OCI-LY1 (cell line): ENCODE measurements around the gene TOR1AIP1.

ENCODE experiments used
- H2AFZ ChIP-seq: fragments of 200-600 bp; sonication (generic), shearing (Covaris generic); 2 replicates; pipeline ENCODE4 v1.6.0; 2014; ENCODE audit warnings: antibody characterized with exemption, mild to moderate bottlenecking, low read length
- H3F3A ChIP-seq: fragments of 200-600 bp; sonication (generic), shearing (Covaris generic); 2 replicates; pipeline ENCODE4 v1.6.0; 2014; ENCODE audit warnings: mild to moderate bottlenecking, antibody characterized with exemption, low read length, moderate library complexity; ENCODE audit not compliant: insufficient read depth
- H3K27ac ChIP-seq: fragments of 200-600 bp; sonication (generic); 2 replicates; pipeline ENCODE4 v1.5.1; 2014; ENCODE audit warnings: low read length, mixed run types, mild to moderate bottlenecking, low read depth; ENCODE audit not compliant: poor library complexity, severe bottlenecking
- H3K27me3 ChIP-seq: fragments of 200-600 bp; sonication (generic); 2 replicates; pipeline ENCODE4 v1.6.0; 2014; ENCODE audit warnings: antibody characterized with exemption, mild to moderate bottlenecking, low read length, moderate library complexity; ENCODE audit not compliant: insufficient read depth
- H3K36me3 ChIP-seq: fragments of 200-600 bp; sonication (generic); 2 replicates; pipeline ENCODE4 v1.6.1; 2014; ENCODE audit warnings: mild to moderate bottlenecking, antibody characterized with exemption, low read length, moderate library complexity, mixed read lengths; ENCODE audit not compliant: insufficient read depth
- H3K4me1 ChIP-seq: fragments of 200-600 bp; sonication (generic); 2 replicates; pipeline ENCODE4 v1.5.1; 2014; ENCODE audit warnings: mild to moderate bottlenecking, low read length, moderate library complexity; ENCODE audit not compliant: insufficient read depth, severe bottlenecking
- H3K4me2 ChIP-seq: fragments of 200-600 bp; sonication (generic), shearing (Covaris generic); 2 replicates; pipeline ENCODE4 v1.6.1; 2014; ENCODE audit warnings: low read length
- H3K4me3 ChIP-seq: fragments of 200-600 bp; sonication (generic); 2 replicates; pipeline ENCODE4 v1.5.1; 2014; ENCODE audit warnings: low read length, low read depth, mild to moderate bottlenecking, mixed read lengths; ENCODE audit not compliant: poor library complexity, severe bottlenecking
- H3K79me2 ChIP-seq: fragments of 200-600 bp; shearing (Covaris generic); 2 replicates; pipeline ENCODE4 v1.6.1; 2016; ENCODE audit warnings: mixed run types, low read length, mixed read lengths; ENCODE audit not compliant: insufficient read depth
- H3K9ac ChIP-seq: fragments of 200-600 bp; sonication (generic), shearing (Covaris generic); 2 replicates; pipeline ENCODE4 v1.6.1; 2014; ENCODE audit warnings: mild to moderate bottlenecking, low read length, mixed read lengths
- H3K9me2 ChIP-seq: fragments of 200-600 bp; sonication (generic), shearing (Covaris generic); 2 replicates; pipeline ENCODE4 v1.6.1; 2014; ENCODE audit warnings: low read depth, mild to moderate bottlenecking, low read length, mixed read lengths
- H3K9me3 ChIP-seq: fragments of 200-600 bp; shearing (Covaris generic); 2 replicates; pipeline ENCODE4 v1.6.1; 2014; ENCODE audit warnings: low read length, mixed read lengths
- H4K20me1 ChIP-seq: fragments of 200-600 bp; sonication (generic), shearing (Covaris generic); 2 replicates; pipeline ENCODE4 v1.6.0; 2016; ENCODE audit warnings: mild to moderate bottlenecking, low read length; ENCODE audit not compliant: insufficient read depth
- EZH2 ChIP-seq: fragments of 200-600 bp; sonication (generic), shearing (Covaris generic); IDR thresholded peaks from 2 replicates; pipeline ENCODE4 v1.8.0; 2017; ENCODE audit warnings: borderline replicate concordance, mixed run types, mild to moderate bottlenecking, antibody characterized with exemption, low read length, moderate library complexity, mixed read lengths
- TF ChIP-seq, protein P1 (sequence below): fragments of 200-600 bp; sonication (generic), shearing (Covaris generic); IDR thresholded peaks from 2 replicates; pipeline ENCODE4 v1.5.1; 2017; ENCODE audit warnings: mild to moderate bottlenecking, antibody characterized with exemption, low read length, moderate library complexity, mixed read lengths

TOR1AIP1 gene

GRCh38 chr1:179888071-179888470, 6.0 kb downstream of the TOR1AIP1 start:
- peak overlapping the region; percentile 29 for H3K27ac ChIP-seq
- H2AFZ ChIP-seq = no peak overlapping the region
- no peak overlapping the region for H3K9ac ChIP-seq
- H3K4me3 ChIP-seq = no peak overlapping the region
- H3K4me2 ChIP-seq = peak overlapping the region; percentile 21; the same call in 1 of the 2 replicates
- H3K36me3 ChIP-seq = peaks cover 20% of the 10 kb centered on the region; the same call in 1 of the 2 replicates
- H4K20me1 ChIP-seq = no peaks in the 10 kb centered on the region
- no peaks in the 10 kb centered on the region for H3K27me3 ChIP-seq
- peaks cover 45% of the 10 kb centered on the region for H3K4me1 ChIP-seq
- TF ChIP-seq EZH2 = no peak
- TF ChIP-seq, protein P1, sequence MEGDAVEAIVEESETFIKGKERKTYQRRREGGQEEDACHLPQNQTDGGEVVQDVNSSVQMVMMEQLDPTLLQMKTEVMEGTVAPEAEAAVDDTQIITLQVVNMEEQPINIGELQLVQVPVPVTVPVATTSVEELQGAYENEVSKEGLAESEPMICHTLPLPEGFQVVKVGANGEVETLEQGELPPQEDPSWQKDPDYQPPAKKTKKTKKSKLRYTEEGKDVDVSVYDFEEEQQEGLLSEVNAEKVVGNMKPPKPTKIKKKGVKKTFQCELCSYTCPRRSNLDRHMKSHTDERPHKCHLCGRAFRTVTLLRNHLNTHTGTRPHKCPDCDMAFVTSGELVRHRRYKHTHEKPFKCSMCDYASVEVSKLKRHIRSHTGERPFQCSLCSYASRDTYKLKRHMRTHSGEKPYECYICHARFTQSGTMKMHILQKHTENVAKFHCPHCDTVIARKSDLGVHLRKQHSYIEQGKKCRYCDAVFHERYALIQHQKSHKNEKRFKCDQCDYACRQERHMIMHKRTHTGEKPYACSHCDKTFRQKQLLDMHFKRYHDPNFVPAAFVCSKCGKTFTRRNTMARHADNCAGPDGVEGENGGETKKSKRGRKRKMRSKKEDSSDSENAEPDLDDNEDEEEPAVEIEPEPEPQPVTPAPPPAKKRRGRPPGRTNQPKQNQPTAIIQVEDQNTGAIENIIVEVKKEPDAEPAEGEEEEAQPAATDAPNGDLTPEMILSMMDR = no peak
- H3F3A ChIP-seq = no peaks in the 10 kb centered on the region; the same call in 1 of the 2 replicates
- H3K79me2 ChIP-seq = no peaks in the 10 kb centered on the region; the same call in 1 of the 2 replicates
- H3K9me2 ChIP-seq = no peaks in the 10 kb centered on the region
- no peaks in the 10 kb centered on the region for H3K9me3 ChIP-seq

DNA sequence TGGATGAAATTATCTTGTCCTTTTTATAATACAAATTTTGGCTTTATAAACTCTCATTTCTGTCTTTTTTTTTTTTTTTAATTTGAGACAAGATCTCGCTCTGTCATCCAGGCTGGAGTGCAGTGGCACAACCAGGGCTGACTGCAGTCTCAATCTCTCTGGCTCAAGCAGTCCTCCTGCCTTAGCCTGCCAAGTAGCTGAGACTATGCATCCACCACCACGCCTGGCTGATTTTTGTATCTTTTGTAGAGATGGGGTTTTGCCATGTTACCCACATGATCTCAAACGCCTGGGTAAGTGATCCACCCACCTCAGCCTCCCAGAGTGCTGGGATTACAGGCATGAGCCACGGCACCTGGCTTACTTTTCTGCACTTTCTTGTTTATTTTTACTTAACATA, 7.5 kb downstream of the TOR1AIP1 start:
- no peak overlapping the region for H3K4me2 ChIP-seq
- H3K9me3 ChIP-seq = no peaks in the 10 kb centered on the region
- H3K4me1 ChIP-seq = peaks cover 31% of the 10 kb centered on the region
- H3K27me3 ChIP-seq = no peaks in the 10 kb centered on the region
- H3K9me2 ChIP-seq = no peaks in the 10 kb centered on the region
- no peak overlapping the region for H3K9ac ChIP-seq
- peaks cover 19% of the 10 kb centered on the region; the same call in 1 of the 2 replicates for H3K36me3 ChIP-seq
- TF ChIP-seq, protein P1 = no peak
- TF ChIP-seq EZH2 = no peak
- H4K20me1 ChIP-seq = no peaks in the 10 kb centered on the region
- no peaks in the 10 kb centered on the region; the same call in 1 of the 2 replicates for H3F3A ChIP-seq
- H3K4me3 ChIP-seq = no peak overlapping the region
- no peak overlapping the region for H3K27ac ChIP-seq
- no peak overlapping the region for H2AFZ ChIP-seq
- H3K79me2 ChIP-seq = no peaks in the 10 kb centered on the region

DNA sequence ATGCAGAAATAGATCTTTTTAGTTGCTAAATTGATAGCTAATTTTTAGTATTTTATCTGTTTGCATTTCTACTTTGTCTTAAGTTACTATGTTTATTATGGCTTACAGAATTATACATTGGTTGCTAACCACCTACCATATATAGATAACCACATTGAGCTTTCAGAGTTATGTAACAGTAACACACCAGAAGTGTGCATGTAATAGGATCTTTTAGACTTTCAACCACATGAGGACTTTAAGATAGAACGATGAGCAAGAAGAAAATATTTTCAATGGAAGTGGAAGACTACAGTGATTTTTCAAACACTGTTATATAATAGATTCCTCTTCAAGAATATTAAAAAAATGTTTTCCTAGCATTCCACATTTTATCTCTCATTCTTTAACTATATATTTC, 28.8 kb downstream of the TOR1AIP1 start:
- H3K4me3 ChIP-seq = no peak overlapping the region
- no peak for TF ChIP-seq EZH2
- TF ChIP-seq, protein P1 = no peak
- no peak overlapping the region for H3K27ac ChIP-seq
- no peak overlapping the region for H3K4me2 ChIP-seq
- H2AFZ ChIP-seq = no peak overlapping the region
- no peaks in the 10 kb centered on the region for H3K79me2 ChIP-seq
- no peaks in the 10 kb centered on the region for H3K27me3 ChIP-seq
- H3K4me1 ChIP-seq = no peaks in the 10 kb centered on the region
- no peaks in the 10 kb centered on the region for H3F3A ChIP-seq
- no peak overlapping the region for H3K9ac ChIP-seq
- no peaks in the 10 kb centered on the region for H3K9me3 ChIP-seq
- H3K9me2 ChIP-seq = no peaks in the 10 kb centered on the region
- H4K20me1 ChIP-seq = no peaks in the 10 kb centered on the region
- peaks cover 36% of the 10 kb centered on the region for H3K36me3 ChIP-seq
